ENCODE data around the gene ZNF732.

ZNF732 gene

DNA sequence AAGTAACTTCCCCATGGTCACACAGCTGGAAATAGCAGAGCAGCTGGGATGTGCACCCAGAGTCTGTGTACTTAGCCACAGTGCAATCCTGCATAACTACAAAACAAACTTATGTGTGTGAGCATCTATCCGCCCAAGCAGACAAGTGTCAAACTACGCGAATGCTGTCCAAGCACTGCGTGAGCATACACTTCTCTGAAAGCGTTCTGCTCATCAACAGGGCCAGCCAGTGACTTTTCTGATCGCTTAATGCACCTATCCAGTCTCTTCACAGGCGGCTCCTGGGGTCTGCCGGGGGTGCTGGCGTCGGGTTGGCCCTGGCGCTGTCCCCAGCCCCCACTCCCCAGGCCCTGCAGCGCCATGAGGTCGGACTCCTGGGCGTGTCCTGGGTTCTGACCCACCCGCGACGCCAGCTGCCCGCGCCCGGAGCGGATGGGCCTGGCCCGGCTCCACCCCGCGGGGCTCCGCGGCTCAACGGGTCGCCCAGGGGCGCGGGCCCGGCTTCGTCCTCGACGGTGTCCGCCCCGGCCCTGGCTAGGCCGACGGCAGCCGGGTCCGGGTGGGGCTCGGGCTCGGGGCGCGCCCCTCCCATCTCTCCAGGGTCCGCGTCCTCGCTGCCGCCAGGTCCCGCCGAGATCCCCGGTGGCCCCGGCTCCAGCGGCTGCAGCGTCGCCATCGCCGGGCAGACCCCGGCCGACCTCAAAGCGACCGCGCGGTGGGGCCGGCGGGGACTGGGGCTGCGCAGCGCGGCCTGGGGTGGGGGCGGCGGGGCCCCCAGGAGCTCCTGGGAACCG, 31.0 kb upstream of the ZNF732 start:
- H3K4me3 ChIP-seq (ENCODE audit: low read depth, low read length, poor library complexity, severe bottlenecking): peak overlapping the region; percentile 98
- no peaks in the 10 kb centered on the region for H4K20me1 ChIP-seq (ENCODE audit: insufficient read depth, low read length)
- H3K4me2 ChIP-seq (ENCODE audit: low read length): peak overlapping the region; percentile 98
- peak overlapping the region; percentile 87 for H3K27ac ChIP-seq (ENCODE audit: low read depth, low read length, poor library complexity, severe bottlenecking)
- H3K27me3 ChIP-seq (ENCODE audit: insufficient read depth, low read length): no peaks in the 10 kb centered on the region
- H2AFZ ChIP-seq (ENCODE audit: low read length): no peak overlapping the region
- H3K9me3 ChIP-seq (ENCODE audit: low read length): 0 out of 2 replicates have a peak, but pooled peaks cover 7% of the 10 kb centered on the region
- peaks cover 33% of the 10 kb centered on the region for H3K36me3 ChIP-seq (ENCODE audit: insufficient read depth, low read length)
- peaks cover 33% of the 10 kb centered on the region for H3K79me2 ChIP-seq (ENCODE audit: insufficient read depth, low read length)
- H3F3A ChIP-seq (ENCODE audit: insufficient read depth, low read length): no peaks in the 10 kb centered on the region
- H3K9me2 ChIP-seq (ENCODE audit: low read depth, low read length): no peaks in the 10 kb centered on the region
- H3K4me1 ChIP-seq (ENCODE audit: insufficient read depth, low read length, severe bottlenecking): peaks cover 19% of the 10 kb centered on the region
- peak overlapping the region; percentile 97 for H3K9ac ChIP-seq (ENCODE audit: low read length)
- TF ChIP-seq CTCF (IDR thresholded peaks at IDR 0.05; ENCODE audit: low read length) (no peak), EZH2 (IDR thresholded peaks at IDR 0.05; ENCODE audit: borderline replicate concordance, low read length) (no peak)

- TF ChIP-seq CTCF (IDR thresholded peaks at IDR 0.05; ENCODE audit: low read length) (no peak), EZH2 (IDR thresholded peaks at IDR 0.05; ENCODE audit: borderline replicate concordance, low read length) (no peak)
- peaks cover 26% of the 10 kb centered on the region for H3K79me2 ChIP-seq (ENCODE audit: insufficient read depth, low read length)
- H3K9me2 ChIP-seq (ENCODE audit: low read depth, low read length): no peaks in the 10 kb centered on the region
- H4K20me1 ChIP-seq (ENCODE audit: insufficient read depth, low read length): no peaks in the 10 kb centered on the region
- H3K36me3 ChIP-seq (ENCODE audit: insufficient read depth, low read length): peaks cover 25% of the 10 kb centered on the region
- H3K4me2 ChIP-seq (ENCODE audit: low read length): peak overlapping the region; percentile 98; the same call in 1 of the 2 replicates
- peak overlapping the region; percentile 98 for H3K4me3 ChIP-seq (ENCODE audit: low read depth, low read length, poor library complexity, severe bottlenecking)
- H3K27ac ChIP-seq (ENCODE audit: low read depth, low read length, poor library complexity, severe bottlenecking): peak overlapping the region; percentile 87
- no peaks in the 10 kb centered on the region for H3K27me3 ChIP-seq (ENCODE audit: insufficient read depth, low read length)
- no peak overlapping the region for H2AFZ ChIP-seq (ENCODE audit: low read length)
- H3K4me1 ChIP-seq (ENCODE audit: insufficient read depth, low read length, severe bottlenecking): peaks cover 19% of the 10 kb centered on the region
- no peak overlapping the region; the same call in 1 of the 2 replicates for H3K9ac ChIP-seq (ENCODE audit: low read length)
- 0 out of 2 replicates have a peak, but pooled peaks cover 5% of the 10 kb centered on the region for H3K9me3 ChIP-seq (ENCODE audit: low read length)
- no peaks in the 10 kb centered on the region for H3F3A ChIP-seq (ENCODE audit: insufficient read depth, low read length)
Observed at GRCh38 chr4:335515-335914, 30.2 kb upstream of the ZNF732 start.

- H4K20me1 ChIP-seq (ENCODE audit: insufficient read depth, low read length): no peaks in the 10 kb centered on the region
- no peak for TF ChIP-seq CTCF (IDR thresholded peaks at IDR 0.05; ENCODE audit: low read length)
- no peak for TF ChIP-seq EZH2 (IDR thresholded peaks at IDR 0.05; ENCODE audit: borderline replicate concordance, low read length)
- H3K27ac ChIP-seq (ENCODE audit: low read depth, low read length, poor library complexity, severe bottlenecking): no peak overlapping the region
Observed at GRCh38 chr4:328729-329128, 23.5 kb upstream of the ZNF732 start.

More at GRCh38 chr4:328729-329128, 23.5 kb upstream of the ZNF732 start:
- Histone ChIP-seq H3K27me3 (ENCODE audit: insufficient read depth, low read length) (no peaks in the 10 kb centered on the region), H3F3A (ENCODE audit: insufficient read depth, low read length) (no peaks in the 10 kb centered on the region), H3K9ac (ENCODE audit: low read length) (no peak overlapping the region), H2AFZ (ENCODE audit: low read length) (no peak overlapping the region), H3K4me1 (ENCODE audit: insufficient read depth, low read length, severe bottlenecking) (no peaks in the 10 kb centered on the region), H3K9me2 (ENCODE audit: low read depth, low read length) (no peaks in the 10 kb centered on the region), H3K79me2 (ENCODE audit: insufficient read depth, low read length) (no peaks in the 10 kb centered on the region), H3K4me3 (ENCODE audit: low read depth, low read length, poor library complexity, severe bottlenecking) (no peak overlapping the region), H3K9me3 (ENCODE audit: low read length) (no peaks in the 10 kb centered on the region), H3K4me2 (ENCODE audit: low read length) (no peak overlapping the region), H3K36me3 (ENCODE audit: insufficient read depth, low read length) (no peaks in the 10 kb centered on the region; the same call in 1 of the 2 replicates)

Measured in OCI-LY1 (cell line).